IMR-90 (cell line): ENCODE measurements around the gene ANP32B. TPM values are rescaled to one million over a fixed set of nuclear protein-coding genes. Genes with fewer than 3 reads are reported as not detected.

ENCODE experiments used
- ATAC-seq: fragments of 200-7000 bp; cut with Tn5 transposase; 2 replicates; pipeline ENCODE4 v1.9.1; 2020; ENCODE audit warnings: low read depth, mild to moderate bottlenecking, moderate library complexity
- BruUV-seq: library from RNA; stranded (reverse); fragments of 400-500 nt; replicated peaks from 2 replicates; lab custom pipeline; 2021; lab: Mats Ljungman, UMichigan
- CTCF ChIA-PET: fragments of 300-600 bp; formaldehyde crosslinking; extraction: SDS; loops from one replicate; lab custom pipeline; 2021; ENCODE audit warnings: antibody characterized with exemption; lab: Yijun Ruan, JAX
- POLR2A ChIA-PET: fragments of 300-600 bp; sonication (Branson Sonifier 250); formaldehyde crosslinking; loops from one replicate; lab custom pipeline; 2022; ENCODE audit warnings: antibody characterized with exemption; ENCODE audit not compliant: unreplicated experiment; lab: Charles Lee
- DNase-seq: peaks from one replicate; pipeline ENCODE4 v3.0.0; 2013
- H2AFZ ChIP-seq: replicated peaks from 2 replicates; pipeline ENCODE3; 2013; ENCODE audit warnings: low read length, mild to moderate bottlenecking; ENCODE audit not compliant: poor library complexity
- H2AK5ac ChIP-seq: 2 replicates; pipeline ENCODE4 v1.6.1; 2013; ENCODE audit warnings: low read depth, low read length, inconsistent platforms
- H2AK9ac ChIP-seq: replicated peaks from 2 replicates; pipeline ENCODE3; 2013; ENCODE audit warnings: mild to moderate bottlenecking, low read depth, low read length, moderate library complexity; ENCODE audit not compliant: poor library complexity
- H2BK120ac ChIP-seq: 2 replicates; pipeline ENCODE4 v1.6.1; 2013; ENCODE audit warnings: low read depth, low read length, inconsistent platforms
- H2BK15ac ChIP-seq: 3 replicates; pipeline ENCODE4 v1.6.1; 2013; ENCODE audit warnings: low read depth, low read length, inconsistent platforms
- H2BK20ac ChIP-seq: 2 replicates; pipeline ENCODE4 v1.6.1; 2013; ENCODE audit warnings: low read depth, mild to moderate bottlenecking, inconsistent platforms, low read length, moderate library complexity
- H2BK5ac ChIP-seq: 2 replicates; pipeline ENCODE4 v1.6.1; 2013; ENCODE audit warnings: mild to moderate bottlenecking, low read depth, low read length, inconsistent platforms; ENCODE audit not compliant: poor library complexity, severe bottlenecking
- H3K14ac ChIP-seq: replicated peaks from 2 replicates; pipeline ENCODE4 v1.6.1; 2013; ENCODE audit warnings: low read depth, low read length, inconsistent platforms
- H3K18ac ChIP-seq: 2 replicates; pipeline ENCODE4 v1.6.1; 2013; ENCODE audit warnings: low read depth, low read length, control low read depth
- H3K23ac ChIP-seq: 2 replicates; pipeline ENCODE4 v1.6.1; 2013; ENCODE audit warnings: low read depth, low read length, inconsistent platforms
- H3K27ac ChIP-seq: 2 replicates; pipeline ENCODE4 v1.5.1; 2013; ENCODE audit warnings: mild to moderate bottlenecking, control low read depth, low read length; ENCODE audit not compliant: insufficient read depth
- H3K27me3 ChIP-seq: 2 replicates; pipeline ENCODE4 v1.6.1; 2013; ENCODE audit warnings: low read length; ENCODE audit not compliant: control insufficient read depth, insufficient read depth
- H3K36me3 ChIP-seq: 2 replicates; pipeline ENCODE4 v1.6.1; 2013; ENCODE audit warnings: low read length, mixed read lengths; ENCODE audit not compliant: control insufficient read depth, insufficient read depth
- H3K4ac ChIP-seq: 2 replicates; pipeline ENCODE4 v1.6.1; 2013; ENCODE audit warnings: low read depth, low read length, inconsistent platforms
- H3K4me1 ChIP-seq: 2 replicates; pipeline ENCODE4 v1.6.1; 2013; ENCODE audit warnings: low read length, mixed read lengths; ENCODE audit not compliant: control insufficient read depth, insufficient read depth
- H3K4me2 ChIP-seq: 2 replicates; pipeline ENCODE4 v1.6.1; 2013; ENCODE audit warnings: low read depth, mild to moderate bottlenecking, control low read depth, low read length, moderate library complexity
- H3K4me3 ChIP-seq: 2 replicates; pipeline ENCODE4 v1.5.1; 2013; ENCODE audit warnings: low read depth, mild to moderate bottlenecking, control low read depth, low read length, moderate library complexity; ENCODE audit not compliant: insufficient read depth
- H3K56ac ChIP-seq: 2 replicates; pipeline ENCODE4 v1.6.1; 2013; ENCODE audit warnings: low read length, inconsistent platforms; ENCODE audit not compliant: insufficient read depth; ENCODE audit errors: extremely low read depth
- H3K79me1 ChIP-seq, 2 experiments: 2 replicates each; pipeline ENCODE4 v1.6.1; 2013; ENCODE audit warnings: low read length in 2 of 2, inconsistent platforms in 1 of 2, low read depth in 1 of 2
- H3K9ac ChIP-seq: 2 replicates; pipeline ENCODE4 v1.6.1; 2013; ENCODE audit warnings: low read depth, low read length, control low read depth
- H3K9me1 ChIP-seq: 2 replicates; pipeline ENCODE4 v1.6.1; 2013; ENCODE audit warnings: low read length, inconsistent platforms; ENCODE audit not compliant: insufficient read depth
- H3K9me3 ChIP-seq: 2 replicates; pipeline ENCODE4 v1.6.1; 2013; ENCODE audit warnings: low read length; ENCODE audit not compliant: control insufficient read depth, insufficient read depth
- H4K20me1 ChIP-seq: 2 replicates; pipeline ENCODE4 v1.6.1; 2013; ENCODE audit warnings: low read length, inconsistent platforms; ENCODE audit not compliant: insufficient read depth
- H4K5ac ChIP-seq: 2 replicates; pipeline ENCODE4 v1.6.1; 2013; ENCODE audit warnings: mild to moderate bottlenecking, low read depth, low read length, control low read depth
- H4K8ac ChIP-seq, 2 experiments: 2 replicates each; pipeline ENCODE4 v1.6.1; 2013; ENCODE audit warnings: low read depth in 2 of 2, low read length in 2 of 2, control low read depth in 1 of 2, inconsistent platforms in 1 of 2
- H4K91ac ChIP-seq: 2 replicates; pipeline ENCODE4 v1.6.1; 2013; ENCODE audit warnings: low read depth, low read length, inconsistent platforms; ENCODE audit not compliant: insufficient read depth
- BHLHE40 ChIP-seq: fragments of 150-350 bp; IDR thresholded peaks from 2 replicates; pipeline ENCODE4 v1.6.1; 2016; ENCODE audit warnings: mild to moderate bottlenecking, low read depth, low read length
- CEBPB ChIP-seq: IDR thresholded peaks from 2 replicates; pipeline ENCODE4 v1.6.1; 2012; ENCODE audit warnings: low read depth, low read length, improper control_type of control experiment
- CHD1 ChIP-seq: IDR thresholded peaks from 2 replicates; pipeline ENCODE4 v1.6.1; 2012; ENCODE audit warnings: low read depth, low read length, improper control_type of control experiment
- CTCF ChIP-seq: conservative IDR thresholded peaks from 2 replicates; pipeline ENCODE4 v1.5.1; 2012; ENCODE audit warnings: mild to moderate bottlenecking, low read depth, low read length, improper control_type of control experiment
- ELK1 ChIP-seq: fragments of 150-350 bp; IDR thresholded peaks from 2 replicates; pipeline ENCODE4 v1.6.1; 2016; ENCODE audit warnings: low read depth, mild to moderate bottlenecking, low read length, moderate library complexity, borderline replicate concordance
- FOS ChIP-seq: fragments of 150-350 bp; IDR thresholded peaks from 2 replicates; pipeline ENCODE4 v1.6.1; 2016; ENCODE audit warnings: low read depth, low read length
- MAFK ChIP-seq: IDR thresholded peaks from 2 replicates; pipeline ENCODE4 v1.6.1; 2012; ENCODE audit warnings: low read depth, low read length, improper control_type of control experiment
- MAZ ChIP-seq: IDR thresholded peaks from 2 replicates; pipeline ENCODE4 v1.6.1; 2012; ENCODE audit warnings: low read depth, mild to moderate bottlenecking, low read length, improper control_type of control experiment, moderate library complexity, borderline replicate concordance
- POLR2A ChIP-seq: IDR thresholded peaks from 2 replicates; pipeline ENCODE4 v1.6.1; 2012; ENCODE audit warnings: mild to moderate bottlenecking, low read depth, low read length
- RAD21 ChIP-seq: IDR thresholded peaks from 2 replicates; pipeline ENCODE4 v1.6.1; 2012; ENCODE audit warnings: low read length, improper control_type of control experiment
- RFX5 ChIP-seq: IDR thresholded peaks from 2 replicates; pipeline ENCODE4 v1.8.0; 2012; ENCODE audit warnings: low read depth, mild to moderate bottlenecking, low read length, moderate library complexity
- SMC3 ChIP-seq: fragments of 150-350 bp; IDR thresholded peaks from 2 replicates; pipeline ENCODE4 v1.6.1; 2016; ENCODE audit warnings: low read depth, mild to moderate bottlenecking, antibody characterized with exemption, low read length, moderate library complexity
- USF2 ChIP-seq: fragments of 150-350 bp; IDR thresholded peaks from 2 replicates; pipeline ENCODE4 v1.6.1; 2017; ENCODE audit warnings: mild to moderate bottlenecking, antibody characterized with exemption, low read length, low read depth
- dilution Hi-C: fragments of 300-500 bp; cut with HindIII; formaldehyde crosslinking; loops from one replicate; pipeline ENCODE4 v1.14.3; 2018; ENCODE audit warnings: low sequenced_read_pairs; ENCODE audit not compliant: unreplicated experiment
- in situ Hi-C: fragments of 300-500 bp; cut with MboI; formaldehyde crosslinking; loops from 3 replicates; pipeline ENCODE4 v1.14.3; 2019; ENCODE audit warnings: low sequenced_read_pairs, inconsistent platforms, mixed read lengths
- intact Hi-C: fragments of 100-400 bp; cut with micrococcal nuclease; formaldehyde crosslinking; loops from 2 replicates; pipeline ENCODE4 v1.10.0; 2022
- polyA plus RNA-seq, 3 experiments: library from polyadenylated mRNA; depleted of rRNA; stranded (reverse); fragments of >200 nt; gene quantifications; 2 replicates each; pipeline ENCODE4 v1.2.3, GENCODE V29; 2012; ENCODE audit warnings: low replicate concordance in 1 of 3
- total RNA-seq: library from RNA; depleted of rRNA; stranded (reverse); fragments of >200 nt; gene quantifications from 2 replicates; pipeline ENCODE4 v1.2.3, GENCODE V29; 2012

ANP32B gene
- total and polyA plus RNA-seq, 2 of the 4 experiments (the other 2 are of a cell fraction), result 3.9 to 46.8 TPM

- TF ChIP-seq ELK1 (no peak), BHLHE40 (peak; percentile 86)
Measured at GRCh38 chr9:97958812-97959511, 24.2 kb upstream of the ANP32B start (continued).

- Histone ChIP-seq H3K36me3 (no peaks in the 10 kb centered on the region), H3K23ac (no peak overlapping the region), H2BK5ac (no peak overlapping the region), H3K9me3 (no peaks in the 10 kb centered on the region), H3K9ac (no peak overlapping the region), H4K5ac (no peak overlapping the region), H3K4me1 (peaks cover 6% of the 10 kb centered on the region), H4K20me1 (no peaks in the 10 kb centered on the region), H3K4me2 (no peak overlapping the region), H2AK5ac (no peak overlapping the region), H3K4me3 (no peak overlapping the region), H2AFZ (no peak overlapping the region), H3K27ac (no peak overlapping the region), H3K79me1 (no peaks in the 10 kb centered on the region), H3K27me3 (peaks cover 10% of the 10 kb centered on the region), H3K14ac (no peak overlapping the region), H4K91ac (no peak overlapping the region), H4K8ac (no peak overlapping the region), H2BK120ac (no peak overlapping the region), H2BK15ac (no peak overlapping the region), H3K4ac (no peak overlapping the region), H2BK20ac (no peak overlapping the region), H3K56ac (no peak overlapping the region), H3K18ac (no peak overlapping the region), H3K9me1 (no peaks in the 10 kb centered on the region), H2AK9ac (no peak overlapping the region)
- no TSS peak for BruUV-seq
- in situ Hi-C loops (no loop called here), dilution Hi-C loops (no loop called here), intact Hi-C loops (loop anchor here (2.0 kb wide), 1 partner anchor 23 kb away; the partner anchor contains the start of gene ANP32B)
- ATAC-seq, result no peak
- DNase-seq, result no peak
- POLR2A ChIA-PET, result no interaction called here
- CTCF ChIA-PET, result interaction anchor here (0.7 to 1.4 kb wide), 2 partner anchors 24 to 267 kb away, joined by 3 to 4 read pairs; partner anchors contain the start of gene ANP32B
- TF ChIP-seq POLR2A, result no peak
- TF ChIP-seq BHLHE40, result no peak
- no peak for TF ChIP-seq CTCF
- no peak for TF ChIP-seq SMC3
- TF ChIP-seq RAD21, result no peak
- TF ChIP-seq USF2, result no peak
- TF ChIP-seq CEBPB, result no peak
- TF ChIP-seq CHD1, result no peak
- TF ChIP-seq RFX5, result no peak
- TF ChIP-seq MAZ, result no peak
- TF ChIP-seq MAFK, result no peak
- TF ChIP-seq FOS, result no peak
Measured at GRCh38 chr9:97959585-97959984, 23.6 kb upstream of the ANP32B start.
